K562 (cell line): Measurements from ENCODE around the gene TRANK1. TPM values are rescaled to one million over a fixed set of nuclear protein-coding genes. Genes with fewer than 3 reads are reported as not detected.
A peak's percentile ranks its signal among the peaks of the same experiment; 100 is the strongest.

Experiments
- CBFA2T2 ChIP-seq: fragments of 450-650 bp; conservative IDR thresholded peaks from 2 replicates; pipeline ENCODE4 v1.6.1; 2017; ENCODE audit warnings: mild to moderate bottlenecking
- DIDO1 ChIP-seq: fragments of 450-650 bp; IDR thresholded peaks from 2 replicates; pipeline ENCODE4 v1.6.1; 2016; ENCODE audit warnings: low read depth, missing biosample characterization, missing genetic modification characterization
- DPF2 ChIP-seq: fragments of 450-650 bp; IDR thresholded peaks from 2 replicates; pipeline ENCODE4 v1.6.1; 2016
- FOSL1 ChIP-seq: fragments of 200-800 bp; sonication (Bioruptor generic); conservative IDR thresholded peaks from 2 replicates; pipeline ENCODE4 v1.6.1; 2016; ENCODE audit warnings: missing genetic modification characterization, missing compliant biosample characterization
- GTF2A2 ChIP-seq: IDR thresholded peaks from 2 replicates; pipeline ENCODE4 v1.6.1; 2016; ENCODE audit warnings: mild to moderate bottlenecking, missing genetic modification characterization, missing compliant biosample characterization
- JUND ChIP-seq, 2 experiments: IDR thresholded peaks; 2 replicates in 1 of 2; 3 replicates in 1 of 2; pipeline ENCODE4 v1.6.1; 2011; ENCODE audit warnings: borderline replicate concordance in 2 of 2, low read depth in 2 of 2, low read length in 2 of 2, improper control_type of control experiment in 1 of 2, missing biosample characterization in 1 of 2, missing genetic modification characterization in 1 of 2, missing genetic modification reagents in 1 of 2
- KLF10 ChIP-seq: fragments of 250-450 bp; sonication (Bioruptor Pico); IDR thresholded peaks from 2 replicates; pipeline ENCODE4 v1.6.1; 2021; ENCODE audit warnings: matching md5 sums
- MTA1 ChIP-seq: fragments of 450-650 bp; IDR thresholded peaks from 2 replicates; pipeline ENCODE4 v1.6.1; 2017; ENCODE audit warnings: borderline replicate concordance
- NBN ChIP-seq: fragments of 450-650 bp; IDR thresholded peaks from 2 replicates; pipeline ENCODE4 v1.6.1; 2016; ENCODE audit warnings: low read depth, mild to moderate bottlenecking
- NEUROD1 ChIP-seq: fragments of 150-350 bp; IDR thresholded peaks from 2 replicates; pipeline ENCODE4 v1.6.1; 2014; ENCODE audit warnings: borderline replicate concordance, low read length, low read depth; ENCODE audit not compliant: partially characterized antibody
- NONO ChIP-seq, 2 experiments: fragments of 200-400 bp in 1 of 2; fragments of 450-650 bp in 1 of 2; formaldehyde crosslinking in 1 of 2; IDR thresholded peaks; 2 replicates each; pipeline ENCODE4 v1.6.1; 2017; ENCODE audit warnings: low read depth in 2 of 2, mild to moderate bottlenecking in 2 of 2, moderate library complexity in 2 of 2, low read length in 1 of 2
- OTX1 ChIP-seq: fragments of 450-650 bp; formaldehyde crosslinking; IDR thresholded peaks from 2 replicates; pipeline ENCODE4 v1.4.0; 2022; ENCODE audit warnings: mild to moderate bottlenecking
- PHF20 ChIP-seq: fragments of 450-650 bp; IDR thresholded peaks from 2 replicates; pipeline ENCODE4 v1.6.1; 2018; ENCODE audit not compliant: partially characterized antibody
- PTRF ChIP-seq: fragments of 450-650 bp; IDR thresholded peaks from 2 replicates; pipeline ENCODE4 v1.6.1; 2016; ENCODE audit warnings: mild to moderate bottlenecking, missing genetic modification characterization, missing compliant biosample characterization
- TEAD4 ChIP-seq, 2 experiments: sonication (generic) in 1 of 2; formaldehyde crosslinking in 1 of 2; IDR thresholded peaks; 2 replicates each; pipeline versions ENCODE4 v1.6.1 to v1.8.0; 2012 to 2022; ENCODE audit warnings: borderline replicate concordance in 1 of 2, inconsistent platforms in 1 of 2, low read length in 1 of 2, mild to moderate bottlenecking in 1 of 2, missing genetic modification reagents in 1 of 2
- TGIF2 ChIP-seq: sonication (generic); formaldehyde crosslinking; IDR thresholded peaks from 2 replicates; pipeline ENCODE4 v1.8.1; 2022; ENCODE audit warnings: mild to moderate bottlenecking, missing genetic modification reagents, moderate library complexity
- ZNF354B ChIP-seq: fragments of 250-450 bp; sonication (Bioruptor Pico); IDR thresholded peaks from 2 replicates; pipeline ENCODE4 v1.4.0; 2020
- ZNF57 ChIP-seq: fragments of 450-650 bp; formaldehyde crosslinking; IDR thresholded peaks from 2 replicates; pipeline ENCODE4 v1.4.0; 2020; ENCODE audit warnings: mild to moderate bottlenecking, moderate library complexity
- ZNF76 ChIP-seq: fragments of 250-450 bp; sonication (Bioruptor Pico); IDR thresholded peaks from 2 replicates; pipeline ENCODE4 v1.4.0; 2020; ENCODE audit warnings: mild to moderate bottlenecking, moderate library complexity, borderline replicate concordance
- polyA plus RNA-seq, 8 experiments: library from polyadenylated mRNA; depleted of rRNA in 4 of 8; stranded (reverse) in 5 of 8; unstranded in 3 of 8; fragments of >200 nt; fragmentation: Nextera tagmentation in 2 of 8; fragmentation: Illumina TruSeq in 1 of 8; extraction: Ambion mirVana in 2 of 8; extraction: Trizol in 1 of 8; gene quantifications; 2 replicates each; pipeline versions ENCODE4 v1.2.1 to v1.2.3, GENCODE V29; 2011 to 2014; ENCODE audit warnings: inconsistent platforms in 1 of 8, missing spikeins in 1 of 8
- total RNA-seq, 7 experiments: library from RNA; depleted of rRNA in 6 of 7; stranded (reverse); fragments of >200 nt in 6 of 7; fragmentation: Illumina TruSeq in 2 of 7; extraction: Trizol in 2 of 7; gene quantifications; 2 replicates each; pipeline versions ENCODE4 v1.2.1 to v1.2.3, GENCODE V29; 2011 to 2021; ENCODE audit warnings: low replicate concordance in 1 of 7
- TF ChIP-seq, protein P1 (sequence below), 2 experiments: fragments of 250-450 bp in 1 of 2; fragments of 450-650 bp in 1 of 2; sonication (Bioruptor Pico) in 1 of 2; IDR thresholded peaks; 2 replicates each; pipeline versions ENCODE4 v1.6.1 to v1.8.0; 2016 to 2021; ENCODE audit warnings: mild to moderate bottlenecking in 2 of 2, moderate library complexity in 2 of 2, missing compliant biosample characterization in 1 of 2, missing genetic modification characterization in 1 of 2
- TF ChIP-seq, protein P2 (sequence below): fragments of 450-650 bp; formaldehyde crosslinking; IDR thresholded peaks from 2 replicates; pipeline ENCODE4 v1.4.0; 2020; ENCODE audit warnings: mild to moderate bottlenecking
- TF ChIP-seq, protein P3 (sequence below): sonication (generic); IDR thresholded peaks from 2 replicates; pipeline ENCODE4 v1.6.1; 2016
- TF ChIP-seq, protein P4 (sequence below): fragments of 450-650 bp; formaldehyde crosslinking; IDR thresholded peaks from 2 replicates; pipeline ENCODE4 v1.4.0; 2020; ENCODE audit warnings: mild to moderate bottlenecking, moderate library complexity

TRANK1 gene
- total and polyA plus RNA-seq, 9 of the 15 experiments (the other 6 are each of a cell fraction or from before 2014, with no cell fraction given) = 0.41 to 5.3 (median 2.1) TPM

DNA sequence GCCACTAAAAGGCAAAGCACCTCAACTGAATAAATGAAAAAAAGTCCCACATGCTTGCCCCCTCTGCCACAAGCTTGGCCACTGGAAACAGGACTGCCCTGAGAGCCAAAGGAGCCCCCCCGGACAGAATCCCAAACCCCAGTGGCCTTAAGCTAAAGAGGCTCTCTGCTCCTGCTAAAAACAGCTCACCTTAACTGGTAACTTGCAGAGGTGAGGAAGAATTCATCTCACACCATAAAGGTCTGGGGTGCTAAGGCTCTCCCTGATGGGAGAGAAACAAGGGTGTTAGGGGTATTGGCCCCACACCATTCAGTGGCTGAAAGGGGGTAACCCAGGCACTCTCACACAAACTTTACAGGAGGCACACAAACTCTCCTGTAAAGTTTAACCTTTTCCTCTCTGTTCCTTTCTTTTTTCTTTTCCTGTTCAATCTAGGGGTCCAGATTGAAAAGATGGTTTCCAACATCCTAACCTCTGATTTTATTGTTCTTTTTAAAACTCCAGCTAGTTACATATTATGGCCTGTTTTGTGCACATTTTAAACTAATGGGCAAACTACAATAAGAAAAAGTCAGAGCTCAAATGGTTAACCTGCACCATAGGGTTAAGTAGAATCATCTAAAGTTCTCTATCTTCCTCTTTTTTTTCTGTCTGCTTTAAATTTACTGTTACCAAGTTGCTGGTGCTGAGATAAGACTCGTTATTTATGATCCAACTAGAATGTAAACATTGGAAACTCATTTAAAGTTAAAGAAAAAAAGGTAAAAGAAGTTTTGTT, 19.9 kb downstream of the TRANK1 start (continued):
- peak; percentile 46 for TF ChIP-seq JUND (IDR thresholded peaks at IDR 0.05; ENCODE audit: borderline replicate concordance, low read depth, low read length)
- TF ChIP-seq JUND (tag; IDR thresholded peaks at IDR 0.05; ENCODE audit: borderline replicate concordance, low read depth, low read length) = peak; percentile 35; the same call in 2 of the 3 replicates
- TF ChIP-seq OTX1 (CRISPR knock-in tag) = peak; percentile 13; the same call in 1 of the 2 replicates
- TF ChIP-seq TGIF2 = no peak
- TF ChIP-seq PHF20 = peak; percentile 70
- TF ChIP-seq, protein P1, sequence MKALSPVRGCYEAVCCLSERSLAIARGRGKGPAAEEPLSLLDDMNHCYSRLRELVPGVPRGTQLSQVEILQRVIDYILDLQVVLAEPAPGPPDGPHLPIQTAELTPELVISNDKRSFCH (CRISPR knock-in tag; IDR thresholded peaks at IDR 0.05) = no peak
- TF ChIP-seq, protein P1 (tag; IDR thresholded peaks at IDR 0.05) = 0 out of 2 replicates have a peak, but pooled peaks have one; percentile 24
- TF ChIP-seq DPF2 = peak; percentile 64; the same call in 1 of the 2 replicates
- no peak for TF ChIP-seq DIDO1 (tag)
- peak; percentile 23 for TF ChIP-seq NEUROD1
- TF ChIP-seq TEAD4 (IDR thresholded peaks at IDR 0.05; ENCODE audit: low read length) = peak; percentile 61; the same call in 1 of the 2 replicates
- TF ChIP-seq TEAD4 (CRISPR knock-in tag; IDR thresholded peaks at IDR 0.05; ENCODE audit: borderline replicate concordance) = no peak
- 0 out of 2 replicates have a peak, but pooled peaks have one; percentile 58 for TF ChIP-seq MTA1
- no peak for TF ChIP-seq CBFA2T2
- no peak for TF ChIP-seq GTF2A2
- TF ChIP-seq FOSL1 = no peak; the same call in 1 of the 2 replicates
- TF ChIP-seq, protein P2, sequence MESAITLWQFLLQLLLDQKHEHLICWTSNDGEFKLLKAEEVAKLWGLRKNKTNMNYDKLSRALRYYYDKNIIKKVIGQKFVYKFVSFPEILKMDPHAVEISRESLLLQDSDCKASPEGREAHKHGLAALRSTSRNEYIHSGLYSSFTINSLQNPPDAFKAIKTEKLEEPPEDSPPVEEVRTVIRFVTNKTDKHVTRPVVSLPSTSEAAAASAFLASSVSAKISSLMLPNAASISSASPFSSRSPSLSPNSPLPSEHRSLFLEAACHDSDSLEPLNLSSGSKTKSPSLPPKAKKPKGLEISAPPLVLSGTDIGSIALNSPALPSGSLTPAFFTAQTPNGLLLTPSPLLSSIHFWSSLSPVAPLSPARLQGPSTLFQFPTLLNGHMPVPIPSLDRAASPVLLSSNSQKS (CRISPR knock-in tag) = no peak
- no peak for TF ChIP-seq KLF10 (CRISPR knock-in tag)
- peak; percentile 77; the same call in 1 of the 2 replicates for TF ChIP-seq ZNF76
- peak; percentile 28; the same call in 1 of the 2 replicates for TF ChIP-seq PTRF (tag)
- TF ChIP-seq ZNF354B = peak; percentile 30; the same call in 1 of the 2 replicates
- TF ChIP-seq, protein P3, sequence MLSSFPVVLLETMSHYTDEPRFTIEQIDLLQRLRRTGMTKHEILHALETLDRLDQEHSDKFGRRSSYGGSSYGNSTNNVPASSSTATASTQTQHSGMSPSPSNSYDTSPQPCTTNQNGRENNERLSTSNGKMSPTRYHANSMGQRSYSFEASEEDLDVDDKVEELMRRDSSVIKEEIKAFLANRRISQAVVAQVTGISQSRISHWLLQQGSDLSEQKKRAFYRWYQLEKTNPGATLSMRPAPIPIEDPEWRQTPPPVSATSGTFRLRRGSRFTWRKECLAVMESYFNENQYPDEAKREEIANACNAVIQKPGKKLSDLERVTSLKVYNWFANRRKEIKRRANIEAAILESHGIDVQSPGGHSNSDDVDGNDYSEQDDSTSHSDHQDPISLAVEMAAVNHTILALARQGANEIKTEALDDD = peak; percentile 93
- 0 out of 2 replicates have a peak, but pooled peaks have one; percentile 45 for TF ChIP-seq ZNF57 (CRISPR knock-in tag)
- TF ChIP-seq NONO (IDR thresholded peaks at IDR 0.05; ENCODE audit: low read depth in 2 of 2, low read length in 1 of 2) = no peak
- peak; percentile 35; the same call in 1 of the 2 replicates for TF ChIP-seq NBN
- TF ChIP-seq, protein P4, sequence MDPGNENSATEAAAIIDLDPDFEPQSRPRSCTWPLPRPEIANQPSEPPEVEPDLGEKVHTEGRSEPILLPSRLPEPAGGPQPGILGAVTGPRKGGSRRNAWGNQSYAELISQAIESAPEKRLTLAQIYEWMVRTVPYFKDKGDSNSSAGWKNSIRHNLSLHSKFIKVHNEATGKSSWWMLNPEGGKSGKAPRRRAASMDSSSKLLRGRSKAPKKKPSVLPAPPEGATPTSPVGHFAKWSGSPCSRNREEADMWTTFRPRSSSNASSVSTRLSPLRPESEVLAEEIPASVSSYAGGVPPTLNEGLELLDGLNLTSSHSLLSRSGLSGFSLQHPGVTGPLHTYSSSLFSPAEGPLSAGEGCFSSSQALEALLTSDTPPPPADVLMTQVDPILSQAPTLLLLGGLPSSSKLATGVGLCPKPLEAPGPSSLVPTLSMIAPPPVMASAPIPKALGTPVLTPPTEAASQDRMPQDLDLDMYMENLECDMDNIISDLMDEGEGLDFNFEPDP (CRISPR knock-in tag) = no peak
